Measurements from ENCODE around the gene CASKIN1.

CASKIN1 gene

DNA sequence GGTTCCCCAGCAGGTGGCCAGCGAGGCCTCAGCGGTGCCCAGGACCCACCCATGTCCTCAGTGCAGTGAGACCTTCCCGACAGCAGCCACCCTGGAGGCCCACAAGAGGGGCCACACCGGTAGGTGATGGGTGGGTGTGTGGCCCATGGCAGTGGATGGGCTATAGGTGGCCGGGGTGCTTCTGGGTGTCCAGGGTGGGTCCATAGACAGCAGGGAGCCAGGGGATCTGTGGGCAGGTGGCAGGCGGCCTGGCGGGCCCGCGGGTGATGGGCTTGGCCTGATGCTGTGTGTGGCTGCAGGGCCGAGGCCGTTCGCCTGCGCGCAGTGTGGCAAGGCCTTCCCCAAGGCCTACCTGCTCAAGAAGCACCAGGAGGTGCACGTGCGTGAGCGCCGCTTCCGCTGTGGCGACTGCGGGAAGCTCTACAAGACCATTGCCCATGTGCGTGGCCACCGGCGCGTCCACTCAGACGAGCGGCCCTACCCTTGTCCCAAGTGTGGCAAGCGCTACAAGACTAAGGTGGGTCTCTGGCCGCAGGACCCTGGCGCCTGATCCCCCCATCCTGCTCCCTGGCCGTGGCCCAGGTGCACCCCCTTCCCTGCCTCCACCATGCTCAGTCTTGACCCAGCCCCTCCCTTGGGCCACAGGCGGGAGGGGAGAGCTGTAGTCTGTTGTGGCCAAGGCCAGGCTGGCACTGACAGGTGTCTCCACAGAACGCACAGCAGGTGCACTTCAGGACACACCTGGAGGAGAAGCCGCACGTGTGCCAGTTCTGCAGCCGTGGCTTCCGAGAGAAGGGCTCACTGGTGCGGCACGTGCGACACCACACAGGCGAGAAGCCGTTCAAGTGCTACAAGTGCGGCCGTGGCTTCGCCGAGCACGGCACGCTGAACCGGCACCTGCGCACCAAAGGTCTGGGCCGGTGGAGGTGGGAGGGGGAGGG lies 37.7 kb upstream of the CASKIN1 start:
- peaks cover 28% of the 10 kb centered on the region for H3K27me3 Mint-ChIP-seq (ENCODE audit: low read depth, poor library complexity)

DNA sequence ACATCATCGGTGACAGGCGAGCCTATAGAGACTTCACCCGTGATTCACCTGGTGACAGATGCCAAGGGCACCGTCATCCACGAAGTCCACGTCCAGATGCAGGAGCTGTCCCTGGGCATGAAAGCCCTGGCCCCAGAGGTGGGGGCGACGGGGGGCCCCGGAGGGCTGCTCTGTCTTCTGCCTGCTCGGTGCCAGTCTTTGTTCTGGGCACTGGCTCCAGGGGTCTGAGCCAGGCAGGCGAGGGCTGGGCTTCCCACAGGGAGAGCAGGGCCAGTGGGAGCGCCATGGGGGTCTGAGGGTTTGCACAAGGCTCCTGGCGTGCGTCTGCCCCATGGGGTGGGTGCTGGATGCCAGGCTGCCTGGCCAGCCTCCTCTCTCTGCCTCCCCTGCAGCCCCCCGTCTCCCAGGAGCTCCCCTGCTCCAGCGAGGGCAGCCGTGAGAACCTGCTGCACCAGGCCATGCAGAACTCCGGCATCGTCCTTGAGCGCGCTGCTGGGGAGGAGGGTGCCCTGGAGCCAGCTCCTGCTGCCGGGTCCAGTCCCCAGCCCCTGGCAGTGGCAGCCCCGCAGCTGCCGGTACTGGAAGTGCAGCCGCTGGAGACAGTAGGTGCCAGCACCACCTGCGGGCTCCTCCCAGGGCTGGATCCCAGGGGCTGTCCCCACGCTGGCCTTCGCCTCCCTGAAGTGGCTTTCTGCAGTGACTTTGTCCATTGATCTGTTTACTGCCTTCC lies 36.8 kb upstream of the CASKIN1 start:
- Mint-ChIP-seq H3K36me3 (ENCODE audit: low read depth) (no peaks in the 10 kb centered on the region), H3K27ac (no peak overlapping the region), H3K27me3 (ENCODE audit: low read depth, poor library complexity) (peaks cover 22% of the 10 kb centered on the region), H3K4me1 (no peaks in the 10 kb centered on the region), H3K9me3 (no peaks in the 10 kb centered on the region), H3K4me3 (no peak overlapping the region)
- DNase-seq: no peak
- TF ChIP-seq, protein P1, sequence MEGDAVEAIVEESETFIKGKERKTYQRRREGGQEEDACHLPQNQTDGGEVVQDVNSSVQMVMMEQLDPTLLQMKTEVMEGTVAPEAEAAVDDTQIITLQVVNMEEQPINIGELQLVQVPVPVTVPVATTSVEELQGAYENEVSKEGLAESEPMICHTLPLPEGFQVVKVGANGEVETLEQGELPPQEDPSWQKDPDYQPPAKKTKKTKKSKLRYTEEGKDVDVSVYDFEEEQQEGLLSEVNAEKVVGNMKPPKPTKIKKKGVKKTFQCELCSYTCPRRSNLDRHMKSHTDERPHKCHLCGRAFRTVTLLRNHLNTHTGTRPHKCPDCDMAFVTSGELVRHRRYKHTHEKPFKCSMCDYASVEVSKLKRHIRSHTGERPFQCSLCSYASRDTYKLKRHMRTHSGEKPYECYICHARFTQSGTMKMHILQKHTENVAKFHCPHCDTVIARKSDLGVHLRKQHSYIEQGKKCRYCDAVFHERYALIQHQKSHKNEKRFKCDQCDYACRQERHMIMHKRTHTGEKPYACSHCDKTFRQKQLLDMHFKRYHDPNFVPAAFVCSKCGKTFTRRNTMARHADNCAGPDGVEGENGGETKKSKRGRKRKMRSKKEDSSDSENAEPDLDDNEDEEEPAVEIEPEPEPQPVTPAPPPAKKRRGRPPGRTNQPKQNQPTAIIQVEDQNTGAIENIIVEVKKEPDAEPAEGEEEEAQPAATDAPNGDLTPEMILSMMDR (IDR thresholded peaks at IDR 0.05): no peak

More for the DNA sequence above, 37.7 kb upstream of the CASKIN1 start:
- H3K4me1 Mint-ChIP-seq: no peaks in the 10 kb centered on the region
- TF ChIP-seq, protein P1 (IDR thresholded peaks at IDR 0.05): no peak
- H3K9me3 Mint-ChIP-seq: no peaks in the 10 kb centered on the region
- no peak overlapping the region for H3K27ac Mint-ChIP-seq
- no peak overlapping the region for H3K4me3 Mint-ChIP-seq
- DNase-seq: no peak
- H3K36me3 Mint-ChIP-seq (ENCODE audit: low read depth): no peaks in the 10 kb centered on the region

DNA sequence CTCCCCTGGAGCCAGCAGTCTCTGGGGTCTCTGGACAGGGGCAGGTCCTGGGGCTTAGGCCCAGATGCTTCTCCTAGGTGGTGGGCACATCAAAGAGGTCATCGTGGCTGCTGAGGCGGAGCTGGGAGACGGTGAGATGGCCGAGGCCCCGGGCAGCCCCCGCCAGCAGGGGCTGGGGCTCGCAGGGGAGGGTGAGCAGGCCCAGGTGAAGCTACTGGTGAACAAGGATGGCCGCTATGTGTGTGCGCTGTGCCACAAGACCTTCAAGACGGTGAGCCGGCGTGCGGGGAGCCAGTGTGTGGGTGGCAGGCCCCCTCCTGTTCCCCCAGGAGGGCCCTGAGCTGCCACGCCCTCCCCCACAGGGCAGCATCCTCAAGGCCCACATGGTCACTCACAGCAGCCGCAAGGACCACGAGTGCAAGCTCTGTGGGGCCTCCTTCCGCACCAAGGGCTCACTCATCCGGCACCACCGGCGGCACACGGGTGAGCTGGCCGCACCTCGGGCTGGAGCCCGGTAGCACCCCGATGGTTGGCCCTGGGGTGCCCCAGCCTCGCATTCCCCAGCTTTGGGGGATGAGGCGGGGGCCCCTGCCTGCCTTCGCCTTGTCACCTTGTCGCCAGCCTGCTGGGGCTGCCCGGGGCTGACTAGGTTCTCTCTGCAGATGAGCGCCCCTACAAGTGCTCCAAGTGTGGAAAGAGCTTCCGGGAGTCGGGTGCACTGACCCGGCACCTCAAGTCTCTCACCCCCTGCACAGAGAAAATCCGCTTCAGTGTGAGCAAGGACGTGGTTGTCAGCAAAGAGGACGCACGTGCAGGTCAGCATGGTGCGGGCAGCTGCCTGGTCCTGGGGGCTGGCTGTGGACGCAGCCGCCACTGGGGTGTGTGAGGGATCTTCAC lies 35.9 kb upstream of the CASKIN1 start:
- Mint-ChIP-seq H3K4me1 (no peaks in the 10 kb centered on the region), H3K4me3 (no peak overlapping the region), H3K36me3 (ENCODE audit: low read depth) (no peaks in the 10 kb centered on the region), H3K27me3 (ENCODE audit: low read depth, poor library complexity) (peaks cover 15% of the 10 kb centered on the region), H3K27ac (no peak overlapping the region), H3K9me3 (no peaks in the 10 kb centered on the region)
- TF ChIP-seq, protein P1 (IDR thresholded peaks at IDR 0.05): no peak
- no peak for DNase-seq

DNA sequence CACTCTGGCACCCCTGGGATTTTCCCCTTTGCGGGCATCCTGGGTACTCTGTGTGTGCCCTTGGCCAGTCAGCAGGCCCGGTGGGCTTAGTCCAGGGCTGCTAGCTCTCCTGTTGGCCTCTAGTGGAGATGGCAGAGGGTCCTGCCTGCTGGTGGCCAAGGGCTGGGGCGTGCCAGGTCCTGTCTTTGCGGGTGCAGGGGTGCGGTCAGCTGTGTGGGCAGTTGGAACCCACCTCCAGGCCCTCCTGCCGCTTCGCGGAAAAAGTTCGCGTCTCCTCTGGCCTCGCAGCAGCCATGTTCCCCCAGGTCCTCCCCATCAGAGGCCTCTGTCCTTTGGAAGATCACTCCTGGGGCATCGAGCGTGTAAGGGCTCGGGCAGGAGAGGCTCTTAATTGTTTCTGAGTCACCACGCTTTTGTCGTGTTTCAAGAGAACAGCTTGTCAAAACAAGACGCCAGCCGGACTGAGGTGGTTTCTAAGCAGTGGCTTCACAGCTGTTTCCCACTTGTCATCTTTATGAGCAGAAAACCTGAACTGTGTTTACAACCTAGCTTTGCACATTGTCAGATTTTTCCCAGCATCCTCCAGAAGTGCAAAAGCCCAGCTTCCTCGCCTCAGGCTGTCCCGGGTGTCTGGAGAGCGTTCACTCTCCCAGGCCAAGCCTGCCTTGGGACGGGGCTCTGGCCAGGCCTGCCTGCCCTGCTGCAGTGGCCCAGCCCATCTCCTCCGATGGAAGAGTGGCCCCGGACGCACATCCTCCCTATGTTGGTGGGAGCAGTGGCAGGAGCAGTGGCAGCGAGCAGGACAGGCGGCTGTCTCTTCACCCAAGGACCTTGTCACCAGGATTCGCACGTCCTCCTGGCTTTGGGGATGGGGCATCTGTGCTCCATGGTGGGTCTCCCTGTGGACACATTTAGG lies 34.9 kb upstream of the CASKIN1 start:
- TF ChIP-seq, protein P1 (IDR thresholded peaks at IDR 0.05): no peak
- H3K4me3 Mint-ChIP-seq: no peak overlapping the region
- peaks cover 5% of the 10 kb centered on the region for H3K36me3 Mint-ChIP-seq (ENCODE audit: low read depth)
- no peaks in the 10 kb centered on the region for H3K9me3 Mint-ChIP-seq
- DNase-seq: no peak
- peaks cover 8% of the 10 kb centered on the region for H3K4me1 Mint-ChIP-seq
- H3K27me3 Mint-ChIP-seq (ENCODE audit: low read depth, poor library complexity): peaks cover 10% of the 10 kb centered on the region
- H3K27ac Mint-ChIP-seq: peak overlapping the region; percentile 19

DNA sequence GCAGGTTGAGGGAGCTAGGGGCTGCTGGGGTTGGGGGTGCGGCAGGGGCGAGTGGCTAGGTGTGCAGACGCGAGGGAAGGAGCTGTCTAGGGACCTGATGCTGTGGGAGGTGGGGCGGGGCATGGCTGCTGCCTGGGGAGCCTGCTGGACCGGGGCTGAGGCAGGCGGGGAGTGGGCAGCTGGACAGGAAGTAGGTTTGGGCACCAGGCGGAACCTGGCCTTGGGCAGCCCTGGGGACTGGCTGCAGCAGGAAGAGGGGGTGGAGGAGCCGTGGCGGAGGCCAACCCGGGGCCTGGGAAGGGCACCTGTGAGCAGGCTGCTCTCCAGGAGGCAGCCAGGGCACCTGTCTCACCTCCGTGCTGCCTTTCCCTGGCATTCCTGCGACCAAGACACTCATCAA lies 34.0 kb upstream of the CASKIN1 start:
- Mint-ChIP-seq H3K36me3 (ENCODE audit: low read depth) (peaks cover 5% of the 10 kb centered on the region), H3K4me1 (peaks cover 13% of the 10 kb centered on the region), H3K27ac (no peak overlapping the region), H3K4me3 (no peak overlapping the region), H3K27me3 (ENCODE audit: low read depth, poor library complexity) (peaks cover 4% of the 10 kb centered on the region), H3K9me3 (no peaks in the 10 kb centered on the region)
- no peak for DNase-seq
- TF ChIP-seq, protein P1 (IDR thresholded peaks at IDR 0.05): no peak
